HepG2 (cell line): ENCODE results near the gene CAMKMT. TPM values are rescaled to one million over a fixed set of nuclear protein-coding genes. Genes with fewer than 3 reads are reported as not detected.

ENCODE experiments used
- ATAC-seq: fragments of 200-7000 bp; cut with Tn5 transposase; 3 replicates; pipeline ENCODE4 v1.9.1; 2020; ENCODE audit warnings: mild to moderate bottlenecking, moderate library complexity
- BruUV-seq: library from RNA; stranded (reverse); fragments of 400-500 nt; replicated peaks from 2 replicates; lab custom pipeline; 2021; lab: Mats Ljungman, UMichigan
- CTCF ChIA-PET: fragments of 300-600 bp; formaldehyde crosslinking; extraction: SDS; loops from one replicate; lab custom pipeline; 2021; ENCODE audit warnings: low total read pairs, inconsistent platforms, low intra/inter-chr PET ratio; lab: Yijun Ruan, JAX
- POLR2A ChIA-PET: fragments of 350-600 bp; sonication (Branson Sonifier 250); formaldehyde crosslinking; loops from one replicate; lab custom pipeline; 2020; ENCODE audit warnings: antibody characterized with exemption, inconsistent platforms; lab: Yijun Ruan, JAX
- DNase-seq: peaks from one replicate; pipeline ENCODE4 v3.0.0-alpha.2; 2015; ENCODE audit warnings: low spot score
- FAIRE-seq: peaks from 3 replicates; lab custom pipeline; 2011; peaks lifted over from hg19 to GRCh38; lab: Jason Lieb, UNC
- H2AFZ ChIP-seq: one replicate; pipeline ENCODE4 v1.6.1; 2011; ENCODE audit warnings: low read length, inconsistent platforms
- H3K27ac ChIP-seq: fragments of 300-600 bp; 3 replicates; pipeline ENCODE4 v1.8.0; 2011; ENCODE audit warnings: mixed run types, mild to moderate bottlenecking, mixed read lengths, low read length, inconsistent platforms; ENCODE audit not compliant: insufficient read depth; ENCODE audit errors: extremely low read length
- H3K27me3 ChIP-seq, 2 experiments: fragments of 200-600 bp in 1 of 2; 2 replicates in 1 of 2; 3 replicates in 1 of 2; pipeline versions ENCODE4 v1.6.0 to v1.8.0; 2011; ENCODE audit warnings: low read length in 2 of 2, mild to moderate bottlenecking in 2 of 2, moderate library complexity in 2 of 2, inconsistent platforms in 1 of 2; ENCODE audit not compliant: insufficient read depth in 2 of 2, control insufficient read depth in 1 of 2
- H3K36me3 ChIP-seq, 2 experiments: fragments of 200-600 bp in 1 of 2; replicated peaks in 1 of 2; 2 replicates in 1 of 2; 3 replicates in 1 of 2; pipeline versions ENCODE4 v1.5.1 to v1.8.0; 2011; ENCODE audit warnings: low read length in 2 of 2, inconsistent platforms in 1 of 2; ENCODE audit not compliant: insufficient read depth in 2 of 2, control insufficient read depth in 1 of 2
- H3K4me1 ChIP-seq: 2 replicates; pipeline ENCODE4 v1.5.1; 2012; ENCODE audit warnings: low read length, inconsistent platforms; ENCODE audit not compliant: insufficient read depth
- H3K4me2 ChIP-seq: 2 replicates; pipeline ENCODE4 v1.6.0; 2011; ENCODE audit warnings: low read depth, low read length, inconsistent platforms
- H3K4me3 ChIP-seq, 3 experiments: fragments of 200-600 bp in 1 of 3; sonication (generic), shearing (Covaris generic) in 1 of 3; replicated peaks in 1 of 3; 2 replicates each; pipeline ENCODE4 v1.5.1; 2011 to 2016; ENCODE audit warnings: low read length in 3 of 3, inconsistent platforms in 2 of 3, low read depth in 2 of 3, mild to moderate bottlenecking in 2 of 3, control low read depth in 1 of 3, mixed read lengths in 1 of 3; ENCODE audit not compliant: insufficient read depth in 1 of 3
- H3K79me2 ChIP-seq: one replicate; pipeline ENCODE4 v1.6.1; 2011; ENCODE audit warnings: low read length, inconsistent platforms; ENCODE audit not compliant: insufficient read depth
- H3K9ac ChIP-seq: 2 replicates; pipeline ENCODE4 v1.6.0; 2011; ENCODE audit warnings: mild to moderate bottlenecking, low read depth, low read length, inconsistent platforms; ENCODE audit not compliant: insufficient read depth
- H3K9me3 ChIP-seq: 2 replicates; pipeline ENCODE4 v1.5.1; 2012; ENCODE audit warnings: mild to moderate bottlenecking, low read length
- H4K20me1 ChIP-seq: 2 replicates; pipeline ENCODE4 v1.6.0; 2011; ENCODE audit warnings: inconsistent platforms, mild to moderate bottlenecking, low read length, moderate library complexity; ENCODE audit not compliant: insufficient read depth
- DNMT3B ChIP-seq: conservative IDR thresholded peaks from 2 replicates; pipeline ENCODE4 v1.6.1; 2016; ENCODE audit warnings: missing biosample characterization, control low read depth
- EP300 ChIP-seq, 3 experiments: sonication (generic) in 1 of 3; formaldehyde crosslinking in 1 of 3; IDR thresholded peaks; 2 replicates each; pipeline versions ENCODE4 v1.5.1 to v1.6.1; 2011 to 2020; ENCODE audit warnings: low read depth in 2 of 3, low read length in 2 of 3, borderline replicate concordance in 1 of 3, improper control_type of control experiment in 1 of 3, mild to moderate bottlenecking in 1 of 3, missing genetic modification reagents in 1 of 3, moderate library complexity in 1 of 3
- GABPA ChIP-seq, 2 experiments: IDR thresholded peaks; 2 replicates each; pipeline ENCODE4 v1.6.1; 2011 to 2016; ENCODE audit warnings: low read depth in 2 of 2, low read length in 1 of 2, missing biosample characterization in 1 of 2, missing genetic modification characterization in 1 of 2
- GLI4 ChIP-seq: sonication (generic); formaldehyde crosslinking; IDR thresholded peaks from 2 replicates; pipeline ENCODE4 v1.5.1; 2020; ENCODE audit warnings: missing genetic modification reagents, mild to moderate bottlenecking, moderate library complexity, borderline replicate concordance
- KLF16 ChIP-seq, 2 experiments: sonication (generic) in 1 of 2; formaldehyde crosslinking in 1 of 2; IDR thresholded peaks; 2 replicates each; pipeline versions ENCODE4 v1.6.1 to v1.8.0; 2016 to 2023; ENCODE audit warnings: missing genetic modification reagents in 2 of 2, missing compliant biosample characterization in 1 of 2
- PHF20 ChIP-seq: sonication (generic); formaldehyde crosslinking; IDR thresholded peaks from 2 replicates; pipeline ENCODE4 v1.5.0; 2020; ENCODE audit warnings: mild to moderate bottlenecking, missing genetic modification reagents
- ZBTB42 ChIP-seq: sonication (generic); formaldehyde crosslinking; IDR thresholded peaks from 2 replicates; pipeline ENCODE4 v1.5.0; 2020; ENCODE audit warnings: mild to moderate bottlenecking, missing genetic modification reagents
- ZNF7 ChIP-seq: IDR thresholded peaks from 2 replicates; pipeline ENCODE4 v1.6.1; 2016; ENCODE audit warnings: missing biosample characterization, missing genetic modification reagents
- in situ Hi-C: cut with HindIII; loops from 2 replicates; pipeline ENCODE4 v1.10.0; 2017; ENCODE audit warnings: low pct_unique_long_range_greater_than_20kb; ENCODE audit not compliant: extremely low pct_ligation_motif_present
- intact Hi-C: fragments of 100-400 bp; cut with micrococcal nuclease; formaldehyde crosslinking; loops from one replicate; pipeline ENCODE4 v1.10.0; 2022; ENCODE audit not compliant: unreplicated experiment
- polyA plus RNA-seq, 8 experiments: library from polyadenylated mRNA; depleted of rRNA in 3 of 8; stranded (reverse) in 7 of 8; unstranded in 1 of 8; fragments of >200 nt; fragmentation: Illumina TruSeq in 4 of 8; extraction: Trizol in 4 of 8; gene quantifications; 2 replicates each; pipeline versions ENCODE4 v1.2.1 to v1.2.3, GENCODE V29; 2011 to 2016; ENCODE audit warnings: low read depth in 4 of 8, missing spikeins in 1 of 8, mixed read lengths in 1 of 8; ENCODE audit not compliant: insufficient read depth in 1 of 8
- total RNA-seq, 5 experiments: library from RNA; depleted of rRNA; stranded (reverse); fragments of >200 nt; fragmentation: Illumina TruSeq; extraction: Trizol; gene quantifications; 2 replicates each; pipeline ENCODE4 v1.2.3, GENCODE V29; 2016; ENCODE audit warnings: low read depth in 1 of 5
- TF ChIP-seq, protein P1 (sequence below): sonication (generic); formaldehyde crosslinking; IDR thresholded peaks from 2 replicates; pipeline ENCODE4 v1.8.1; 2023; ENCODE audit warnings: mild to moderate bottlenecking, missing genetic modification reagents

Gene CAMKMT
- total and polyA plus RNA-seq, 2 of the 13 experiments (the other 11 are each of a cell fraction or from before 2014, with no cell fraction given): 6.9 to 20.8 TPM

DNA sequence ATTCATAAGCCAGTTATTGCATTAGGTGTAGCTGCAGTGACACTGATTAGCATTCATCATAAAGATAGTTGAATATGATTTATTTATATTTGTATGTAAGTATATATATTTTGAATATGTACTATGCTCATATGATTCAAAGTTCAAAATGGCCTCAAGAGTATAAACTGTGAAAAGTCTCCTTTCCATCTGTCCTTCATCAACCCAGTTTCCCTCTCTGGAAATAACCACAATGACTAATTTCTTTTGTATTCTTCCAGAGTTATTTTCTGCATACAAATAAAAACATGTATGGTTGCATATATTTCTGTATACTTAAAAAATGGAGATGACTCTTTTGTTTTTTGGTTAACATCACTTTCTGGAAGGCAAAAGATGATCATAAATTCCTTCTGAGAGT lies 95.2 kb downstream of the CAMKMT start:
- FAIRE-seq (no peak), ATAC-seq (no peak), DNase-seq (no peak)
- Histone ChIP-seq H4K20me1 (no peaks in the 10 kb centered on the region), H3K9me3 (no peaks in the 10 kb centered on the region), H2AFZ (no peak overlapping the region), H3K27me3 (no peaks in the 10 kb centered on the region; a peak in 1 of 5 replicates), H3K36me3 (no peaks in the 10 kb centered on the region), H3K9ac (no peak overlapping the region), H3K4me1 (peaks cover 11% of the 10 kb centered on the region; the same call in 1 of the 2 replicates), H3K79me2 (no peaks in the 10 kb centered on the region), H3K27ac (no peak overlapping the region), H3K4me3 (no peak overlapping the region), H3K4me2 (no peak overlapping the region)
- no peak for TF ChIP-seq ZNF7 (CRISPR knock-in tag)
- TF ChIP-seq EP300 (IDR thresholded peaks at IDR 0.05; ENCODE audit: low read depth in 2 of 2, low read length in 2 of 2): no peak
- no peak for TF ChIP-seq EP300 (CRISPR knock-in tag; IDR thresholded peaks at IDR 0.05; ENCODE audit: borderline replicate concordance)
- TF ChIP-seq, protein P1, sequence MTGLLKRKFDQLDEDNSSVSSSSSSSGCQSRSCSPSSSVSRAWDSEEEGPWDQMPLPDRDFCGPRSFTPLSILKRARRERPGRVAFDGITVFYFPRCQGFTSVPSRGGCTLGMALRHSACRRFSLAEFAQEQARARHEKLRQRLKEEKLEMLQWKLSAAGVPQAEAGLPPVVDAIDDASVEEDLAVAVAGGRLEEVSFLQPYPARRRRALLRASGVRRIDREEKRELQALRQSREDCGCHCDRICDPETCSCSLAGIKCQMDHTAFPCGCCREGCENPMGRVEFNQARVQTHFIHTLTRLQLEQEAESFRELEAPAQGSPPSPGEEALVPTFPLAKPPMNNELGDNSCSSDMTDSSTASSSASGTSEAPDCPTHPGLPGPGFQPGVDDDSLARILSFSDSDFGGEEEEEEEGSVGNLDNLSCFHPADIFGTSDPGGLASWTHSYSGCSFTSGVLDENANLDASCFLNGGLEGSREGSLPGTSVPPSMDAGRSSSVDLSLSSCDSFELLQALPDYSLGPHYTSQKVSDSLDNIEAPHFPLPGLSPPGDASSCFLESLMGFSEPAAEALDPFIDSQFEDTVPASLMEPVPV (CRISPR knock-in tag): no peak
- TF ChIP-seq DNMT3B (CRISPR knock-in tag): no peak
- no peak for TF ChIP-seq ZBTB42
- no peak for TF ChIP-seq PHF20 (CRISPR knock-in tag)
- no peak for TF ChIP-seq GABPA (IDR thresholded peaks at IDR 0.05; ENCODE audit: low read depth, low read length)
- no peak for TF ChIP-seq GABPA (CRISPR knock-in tag; IDR thresholded peaks at IDR 0.05; ENCODE audit: low read depth)
- TF ChIP-seq GLI4: no peak
- no peak for TF ChIP-seq KLF16 (CRISPR knock-in tag; IDR thresholded peaks at IDR 0.05)
- BruUV-seq: no TSS peak
- CTCF ChIA-PET: no interaction called here
- POLR2A ChIA-PET: no interaction called here
- in situ Hi-C loops: no loop called here
- intact Hi-C loops: no loop called here
